Tibial nerve (tissue), 3 donors: Measurements from ENCODE around the gene MPP4.

Experiments
- CTCF ChIP-seq, 5 experiments: fragments of 200-600 bp in 3 of 5; fragments of 450-650 bp in 2 of 5; sonication (generic) in 3 of 5; IDR thresholded peaks; one replicate each; pipeline ENCODE4 v1.5.1; 2016 to 2019; ENCODE audit warnings: antibody characterized with exemption in 5 of 5, mild to moderate bottlenecking in 3 of 5, moderate library complexity in 2 of 5
- POLR2A ChIP-seq, 2 donors: fragments of 450-650 bp; IDR thresholded peaks; one replicate each; pipeline ENCODE4 v1.6.1; 2017; ENCODE audit warnings: antibody characterized with exemption in 2 of 2, mild to moderate bottlenecking in 2 of 2, moderate library complexity in 2 of 2

GRCh38 chr2:201685156-201685555 is 13.3 kb downstream of the MPP4 start:
- no peak for TF ChIP-seq POLR2A (IDR thresholded peaks at IDR 0.05)
- TF ChIP-seq CTCF (IDR thresholded peaks at IDR 0.05): no peak
